GM10847 (cell line): ENCODE data around the gene IMMT.

Experiments used
- POLR2A ChIP-seq: IDR thresholded peaks from 2 replicates; pipeline ENCODE4 v1.6.1; 2011; ENCODE audit not compliant: insufficient read length; ENCODE audit errors: extremely low read depth

Gene IMMT

DNA sequence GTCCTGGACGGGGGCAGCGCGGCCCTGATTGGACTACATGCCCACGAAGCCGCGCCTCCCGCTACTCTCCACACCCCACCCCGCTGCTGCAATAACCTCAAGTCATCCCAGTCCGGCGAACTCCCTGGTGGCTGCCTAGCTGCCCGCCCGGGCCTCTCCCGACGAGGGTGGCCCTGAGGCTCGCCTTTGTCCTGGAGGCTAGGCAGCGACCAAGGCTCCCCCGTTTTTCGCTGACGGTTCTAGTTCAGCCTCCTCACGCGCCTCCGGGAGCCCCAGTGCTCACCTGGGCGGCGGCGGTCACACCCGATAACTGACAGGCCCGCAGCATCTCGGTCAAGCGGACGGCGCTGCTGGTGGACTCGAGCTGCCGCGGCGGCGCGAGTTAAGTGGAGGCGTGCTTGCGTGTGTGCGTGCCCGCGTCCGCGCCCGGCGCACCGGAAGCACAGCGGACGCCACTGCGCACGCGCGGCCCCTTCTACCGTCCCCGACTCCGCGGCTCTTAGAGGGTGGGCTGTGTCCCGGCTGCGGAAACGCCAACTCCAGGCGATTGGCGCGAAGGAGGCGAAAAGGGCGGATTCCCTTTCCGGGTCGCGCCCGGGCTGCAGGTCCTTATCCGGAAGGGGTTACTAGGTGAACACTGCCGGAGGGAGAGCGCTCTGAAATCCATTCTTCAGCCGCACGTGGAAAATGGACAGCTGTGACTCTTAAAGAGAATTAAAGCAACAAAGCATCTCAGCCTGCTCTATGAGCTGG, at the start of gene IMMT:
Gene IMMT (minus strand): TSS at position 408 of the 753 bp plus-strand sequence. CDS start 80 bp downstream, at position 328.
- TF ChIP-seq POLR2A, result peak; percentile 92

GRCh38 chr2:86243950-86244733, 48.9 kb upstream of the IMMT start:
- TF ChIP-seq POLR2A, result no peak

GRCh38 chr2:86243272-86243671, 48.0 kb upstream of the IMMT start:
- TF ChIP-seq POLR2A, result no peak

DNA sequence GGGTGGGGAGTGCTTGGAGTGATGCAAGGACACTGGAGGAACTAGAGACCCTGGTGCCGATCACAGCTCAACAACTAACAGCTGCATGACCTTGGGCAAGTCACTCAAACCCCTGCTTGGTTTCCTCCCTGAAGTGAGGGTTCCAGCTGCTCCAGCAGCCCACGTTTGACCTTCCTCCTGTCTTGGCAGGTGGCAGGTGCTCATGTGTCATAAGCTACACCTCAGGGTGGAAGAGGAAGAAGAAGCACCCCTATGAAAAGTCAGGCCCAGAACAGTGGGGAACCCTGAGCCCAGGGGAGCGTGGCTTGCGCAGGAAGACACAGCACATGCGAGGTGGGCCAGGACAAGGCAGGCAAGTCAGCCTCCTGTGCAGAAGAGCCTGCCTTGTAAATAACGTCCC, 46.3 kb upstream of the IMMT start:
- TF ChIP-seq POLR2A, result no peak

DNA sequence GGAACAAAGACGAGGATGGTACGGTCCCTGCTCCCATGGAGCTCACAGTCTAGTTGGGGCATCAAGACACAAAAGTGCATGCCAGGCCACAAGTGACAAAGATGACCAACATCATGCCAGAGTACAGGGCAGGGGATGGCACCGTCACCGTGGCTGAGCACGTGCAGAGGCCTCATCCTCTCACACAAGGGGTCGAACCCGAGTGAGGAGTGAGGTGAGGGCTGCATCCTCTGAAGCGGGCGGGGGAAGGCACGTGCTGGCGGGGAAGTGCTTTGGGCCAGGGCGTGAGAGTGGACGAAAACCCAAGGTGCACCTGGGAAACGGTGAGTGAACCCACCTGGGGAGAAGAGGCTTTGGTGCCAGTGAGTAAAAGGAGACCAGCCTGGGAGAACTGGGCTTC, 45.0 kb upstream of the IMMT start:
- TF ChIP-seq POLR2A, result no peak

DNA sequence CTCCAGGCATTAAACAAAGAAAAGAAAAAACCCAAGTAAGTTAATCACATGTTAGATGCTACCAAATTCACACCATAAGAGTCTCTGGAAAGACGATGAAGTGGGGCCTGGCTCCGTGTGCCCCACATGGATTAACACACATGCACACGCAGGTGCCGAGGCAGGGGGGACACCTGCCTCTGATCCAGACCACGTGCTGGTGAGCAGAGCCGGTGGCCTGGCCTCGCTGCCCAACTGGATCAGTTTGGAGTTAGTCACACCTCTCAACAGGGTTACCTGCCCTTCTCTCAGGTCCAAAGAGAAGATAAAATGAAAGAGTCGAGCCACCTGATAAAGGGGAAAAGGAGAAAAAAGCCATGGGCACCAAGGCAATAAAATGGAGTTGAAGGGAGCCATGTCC, 44.5 kb upstream of the IMMT start:
- no peak for TF ChIP-seq POLR2A

DNA sequence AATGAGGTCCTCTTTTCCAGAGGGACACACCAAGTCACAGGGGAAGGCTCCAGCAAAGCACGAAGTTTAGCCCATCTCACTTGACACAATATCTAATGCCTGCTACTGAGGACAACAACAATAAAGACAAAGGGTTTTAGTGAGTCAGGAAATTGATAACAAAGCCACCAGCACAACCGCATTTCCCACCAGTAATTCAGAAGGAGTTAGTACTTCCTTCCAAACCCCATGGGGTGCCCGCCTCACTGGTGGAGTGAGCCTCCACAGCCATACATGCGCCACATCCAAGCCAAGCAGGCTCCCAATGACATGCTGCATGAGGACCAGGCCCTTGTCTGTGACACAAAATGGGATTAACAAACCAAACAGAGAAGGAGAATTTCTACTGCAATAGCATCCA, 44.1 kb upstream of the IMMT start:
- no peak for TF ChIP-seq POLR2A

DNA sequence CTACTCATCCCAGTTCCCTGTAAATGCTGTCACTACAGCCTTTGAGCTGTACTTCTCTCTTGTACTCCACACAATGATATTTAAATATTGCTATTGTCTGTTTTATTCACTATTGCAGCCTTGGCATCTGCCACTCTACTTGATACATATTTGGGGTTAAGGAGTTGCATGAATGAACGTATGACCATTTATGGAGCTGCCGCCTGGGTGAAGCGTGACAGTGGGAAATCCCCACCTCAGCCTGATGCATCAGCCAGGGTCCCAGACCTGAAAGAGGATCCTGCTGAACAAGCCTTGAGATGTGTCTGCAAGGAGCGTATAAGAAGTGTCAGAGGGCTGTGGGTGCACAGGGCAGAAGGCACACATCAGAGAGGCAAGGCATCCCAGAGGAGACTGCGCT, 43.1 kb upstream of the IMMT start:
- no peak for TF ChIP-seq POLR2A

DNA sequence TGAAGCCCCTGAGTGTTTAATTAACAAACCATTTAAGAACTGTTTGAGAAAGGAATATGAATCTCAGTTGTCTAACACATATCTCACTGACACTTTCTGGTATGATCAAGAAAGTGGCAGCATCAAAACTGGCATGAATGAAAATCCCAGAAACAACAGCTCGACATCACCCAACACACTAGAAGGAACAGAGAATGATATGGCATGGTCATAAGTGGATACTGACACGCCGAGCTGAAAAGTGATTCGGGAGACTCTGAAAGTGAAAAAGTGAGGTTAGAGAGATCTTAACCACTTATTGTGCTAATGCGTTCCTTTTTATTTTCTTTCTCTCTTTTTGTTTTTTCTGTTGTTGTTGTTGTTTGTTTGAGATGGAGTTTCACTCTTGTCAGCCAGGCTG, 41.9 kb upstream of the IMMT start:
- no peak for TF ChIP-seq POLR2A

- no peak for TF ChIP-seq POLR2A
Observed at GRCh38 chr2:86235196-86235980, 40.1 kb upstream of the IMMT start.

DNA sequence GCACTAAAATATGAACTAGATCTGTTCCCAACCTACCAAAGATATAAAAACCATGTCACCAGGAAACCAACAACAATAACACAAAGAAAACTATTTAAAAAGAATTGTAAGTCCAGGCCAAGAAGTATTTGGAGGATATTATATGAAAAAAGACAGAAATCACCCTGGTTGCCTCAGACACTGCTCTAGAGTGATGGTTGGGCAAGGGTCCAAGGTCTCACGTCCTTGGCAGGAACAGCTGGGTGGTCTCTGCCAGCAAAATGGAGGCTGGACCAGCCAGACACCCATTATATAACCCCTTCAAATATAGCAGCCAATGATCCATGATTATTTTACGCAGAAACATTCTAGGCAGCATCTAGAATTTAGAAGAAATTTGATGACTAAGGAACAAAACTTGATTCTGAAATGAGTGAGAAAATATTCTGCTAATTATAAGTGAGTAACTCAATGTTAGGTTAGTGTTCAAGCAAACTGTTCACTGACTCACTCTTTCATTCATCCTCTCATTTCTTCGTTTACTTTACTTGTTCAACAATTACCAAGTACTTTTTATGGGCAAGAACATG, 39.4 kb upstream of the IMMT start:
- TF ChIP-seq POLR2A, result no peak

- no peak for TF ChIP-seq POLR2A
Observed at GRCh38 chr2:86233436-86233835, 38.2 kb upstream of the IMMT start.

GRCh38 chr2:86232910-86233309, 37.6 kb upstream of the IMMT start:
- no peak for TF ChIP-seq POLR2A

DNA sequence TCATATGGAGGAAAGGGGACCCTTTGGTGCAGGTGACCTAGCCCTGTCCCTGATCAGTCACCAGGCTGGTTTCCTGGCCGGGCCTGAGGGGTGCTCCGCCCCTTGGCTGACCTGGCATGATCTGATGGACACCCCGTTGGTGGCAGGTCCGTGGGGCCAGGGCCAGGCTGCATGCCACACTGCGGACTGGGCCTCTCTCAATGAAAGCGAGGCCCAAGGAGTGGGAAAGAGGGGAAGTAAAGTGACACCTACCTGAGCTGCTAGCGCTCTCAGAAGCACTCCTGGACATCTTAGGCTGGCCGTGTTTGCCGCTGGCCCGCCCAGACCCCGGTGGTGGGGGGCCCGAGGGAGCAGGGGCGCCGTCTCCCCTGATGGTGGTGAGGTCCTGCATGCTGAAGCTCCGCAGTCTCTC, 37.1 kb upstream of the IMMT start:
- TF ChIP-seq POLR2A, result no peak

DNA sequence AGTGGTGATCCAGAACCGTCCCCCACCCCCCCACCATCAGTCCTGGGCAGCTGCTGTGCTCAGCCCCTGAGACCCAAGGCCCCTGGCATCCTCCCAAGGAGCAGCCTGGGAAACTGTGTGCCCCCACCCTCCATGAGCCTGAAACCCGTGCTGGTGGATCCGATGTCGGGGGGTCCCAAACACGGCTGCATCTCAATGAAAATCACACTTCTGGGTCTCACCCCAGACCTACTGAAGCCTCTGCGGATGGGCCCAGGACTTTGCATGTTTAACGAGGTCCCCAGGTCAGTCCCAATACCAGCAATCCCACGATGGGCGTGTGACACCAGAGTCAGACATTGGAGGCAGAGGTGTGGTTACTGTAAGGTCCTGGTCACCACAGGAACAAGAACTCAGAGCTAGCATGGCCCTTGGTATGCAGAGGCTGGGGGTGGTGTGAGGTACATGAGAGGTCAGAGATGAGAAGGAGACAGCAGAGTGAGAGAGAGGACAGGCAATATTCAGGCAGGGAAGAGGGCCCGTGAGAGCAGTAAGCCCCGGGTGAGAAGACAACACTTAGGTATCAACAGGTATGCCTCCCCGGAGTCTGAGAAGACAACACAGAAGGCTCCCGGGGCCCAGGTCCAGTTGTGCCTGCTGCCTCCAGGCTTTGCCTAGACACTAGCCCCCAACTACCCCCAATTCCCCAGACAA, 36.6 kb upstream of the IMMT start:
- no peak for TF ChIP-seq POLR2A

DNA sequence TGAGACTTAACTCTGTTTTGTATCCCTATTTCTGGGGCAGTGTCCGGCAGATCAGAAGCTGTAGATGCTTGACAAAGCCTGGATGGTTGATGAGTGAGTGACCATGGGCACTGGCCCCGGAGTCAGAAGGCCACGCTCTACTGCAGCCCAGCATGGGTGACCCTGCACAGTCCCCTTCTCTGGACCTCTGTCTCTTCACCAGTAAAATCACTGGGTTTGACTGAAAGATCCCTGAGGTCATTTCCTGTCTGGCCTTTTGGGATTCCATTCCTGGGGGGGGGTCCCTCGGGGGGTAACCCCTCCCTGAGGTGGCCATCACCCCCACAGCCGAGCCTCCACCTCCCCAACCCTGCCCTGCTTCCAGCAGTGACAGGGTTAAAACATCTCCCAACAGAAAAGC, 35.7 kb upstream of the IMMT start:
- no peak for TF ChIP-seq POLR2A
